Stimulated activated CD4-positive, alpha-beta T cell treated with anti-CD3 and anti-CD28 coated beads, Interleukin-1b, Interleukin-23, amount 100 ng/mL, for 24 hours (primary cell): ENCODE results near the gene SSX2IP.
"Not testable (repeated sequence)": the region's sequence is repeated elsewhere in the genome, so short reads cannot be mapped to it uniquely, and the experiment has no call there.

ENCODE experiments used
- DNase-seq, 4 experiments: peaks; one replicate each; pipeline ENCODE4 v3.0.0-alpha.2; 2020; ENCODE audit warnings: low read depth in 4 of 4, low spot score in 1 of 4

The SSX2IP gene

DNA sequence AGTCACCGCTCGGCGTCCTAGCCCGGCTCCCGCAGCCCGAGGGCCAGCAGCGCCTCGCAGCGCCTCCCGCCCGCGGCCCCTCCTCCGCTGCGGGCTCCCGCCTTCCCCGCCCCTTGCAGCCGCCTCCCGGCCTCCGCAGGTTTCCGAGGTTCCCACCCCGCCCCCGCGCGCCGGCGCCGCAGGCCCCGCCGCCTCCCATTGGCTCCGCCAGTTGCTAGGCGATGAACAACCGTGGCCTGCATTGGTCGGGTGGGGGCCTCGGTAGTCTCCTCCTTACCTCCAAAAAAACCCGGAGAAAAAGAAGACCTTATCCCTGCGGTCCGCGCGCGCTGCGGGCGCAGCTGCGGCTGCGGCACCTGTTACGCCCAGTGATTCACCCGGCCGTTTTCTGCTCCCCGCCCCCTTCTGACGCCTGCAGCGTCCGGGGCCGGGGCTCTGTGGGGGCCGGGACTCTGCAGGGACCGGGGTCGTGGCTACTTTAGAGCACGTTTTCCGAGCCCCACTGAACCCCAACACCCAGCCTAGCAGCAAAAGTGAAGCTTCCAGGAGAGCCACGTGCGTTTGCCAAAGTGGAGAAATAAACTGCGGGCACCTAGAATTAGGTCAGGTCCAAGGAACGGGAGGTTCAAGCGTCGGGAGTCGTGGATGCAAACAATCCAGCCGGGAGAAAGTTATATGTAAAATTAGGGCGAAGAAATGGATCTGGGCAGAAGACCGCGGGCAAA is at the start of gene SSX2IP:
TSS of gene SSX2IP (minus strand) at position 65 of the 725 bp plus-strand sequence. CDS start 19,242 bp downstream, outside the sequence.
- DNase-seq = peak; percentile 98 to 100 (median 100)

DNA sequence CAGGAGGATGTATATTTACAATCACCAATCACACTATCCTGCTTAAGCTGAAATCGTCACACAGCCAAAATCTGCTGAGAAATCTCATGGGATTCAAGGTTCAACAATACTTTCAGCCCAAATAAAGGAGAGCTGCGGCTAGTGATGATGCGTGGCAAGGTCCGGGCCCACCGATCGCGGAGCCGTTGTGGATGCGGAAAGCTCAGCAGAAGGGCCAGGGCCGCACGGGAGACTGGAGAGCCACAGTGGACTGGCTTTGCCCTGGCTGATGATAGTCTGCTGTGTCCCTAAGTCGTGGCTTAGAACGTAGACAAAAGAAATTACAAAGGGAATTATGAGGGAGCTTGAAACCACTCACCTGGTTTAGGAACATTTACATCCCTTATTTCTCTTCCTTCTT is 48.0 kb upstream of the SSX2IP start:
- no peak for DNase-seq

- no peak for DNase-seq
Measured at GRCh38 chr1:84737590-84737989, 47.3 kb upstream of the SSX2IP start.

- no peak for DNase-seq
Measured at GRCh38 chr1:84736944-84737343, 46.7 kb upstream of the SSX2IP start.

GRCh38 chr1:84736445-84736844 is 46.2 kb upstream of the SSX2IP start:
- no peak for DNase-seq

DNA sequence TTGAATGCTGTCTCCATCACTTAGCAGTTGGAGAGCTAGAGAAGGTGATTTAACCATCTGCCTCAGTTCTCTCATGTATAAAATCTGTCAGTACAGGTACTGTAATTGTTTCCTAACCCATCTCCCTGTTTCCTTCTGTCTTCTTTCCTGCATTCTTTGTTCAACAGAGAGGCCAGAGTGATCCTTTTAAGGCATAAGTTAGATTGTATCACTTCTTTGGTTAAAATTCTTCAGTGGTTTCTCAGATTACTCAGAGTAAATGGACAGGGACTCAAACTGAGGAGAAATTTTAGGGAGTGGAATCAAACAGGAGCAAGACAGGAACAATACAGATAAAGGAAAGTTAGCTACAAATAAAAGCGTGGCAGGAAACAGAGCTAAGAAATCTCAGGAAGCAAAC is 45.2 kb upstream of the SSX2IP start:
- DNase-seq = no peak

- no peak for DNase-seq
Measured at GRCh38 chr1:84732520-84732919, 42.3 kb upstream of the SSX2IP start.

DNA sequence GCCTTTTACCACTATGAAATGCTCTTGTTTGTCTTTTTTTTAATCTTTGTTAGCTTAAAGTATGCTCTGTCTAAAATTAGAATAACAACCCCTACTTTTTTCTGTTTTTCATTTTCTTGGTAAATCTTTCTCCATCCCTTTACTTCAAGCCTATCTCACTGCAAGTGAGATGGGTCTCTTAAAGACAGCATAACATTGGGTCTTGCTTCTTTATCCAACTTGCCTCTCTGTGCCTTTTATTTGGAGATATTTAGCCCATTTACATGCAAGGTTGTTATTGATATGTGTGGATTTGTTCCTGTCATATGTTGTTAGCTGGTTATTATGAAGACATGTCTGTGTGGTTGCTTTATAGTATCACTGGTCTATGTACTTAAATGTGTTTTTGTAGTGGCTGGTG is 41.3 kb upstream of the SSX2IP start:
- DNase-seq = no peak

DNA sequence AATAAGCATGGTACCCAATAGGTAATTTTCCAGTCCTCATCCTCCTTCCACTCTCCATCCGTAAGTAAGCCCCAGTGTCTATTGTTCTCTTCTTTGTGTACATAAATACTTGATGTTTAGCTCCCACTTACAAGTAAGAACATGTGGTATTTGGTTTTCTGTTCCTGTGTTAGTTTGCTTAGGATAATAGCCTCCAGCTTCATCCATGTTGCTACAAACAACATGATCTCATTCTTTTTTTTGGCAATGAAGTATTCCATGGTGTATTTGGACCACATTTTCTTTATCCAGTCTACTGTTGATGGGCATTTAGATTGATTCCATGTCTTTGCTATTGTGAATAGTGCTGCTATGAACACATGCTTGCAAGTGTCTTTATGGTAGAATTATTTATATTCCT is 37.5 kb upstream of the SSX2IP start:
- not testable (repeated sequence) for DNase-seq

- DNase-seq = no peak
Measured at GRCh38 chr1:84726593-84727499, 36.6 kb upstream of the SSX2IP start.

- DNase-seq = peak; percentile 18 to 41 (median 28)
Measured at GRCh38 chr1:84724128-84724860, 34.0 kb upstream of the SSX2IP start.

DNA sequence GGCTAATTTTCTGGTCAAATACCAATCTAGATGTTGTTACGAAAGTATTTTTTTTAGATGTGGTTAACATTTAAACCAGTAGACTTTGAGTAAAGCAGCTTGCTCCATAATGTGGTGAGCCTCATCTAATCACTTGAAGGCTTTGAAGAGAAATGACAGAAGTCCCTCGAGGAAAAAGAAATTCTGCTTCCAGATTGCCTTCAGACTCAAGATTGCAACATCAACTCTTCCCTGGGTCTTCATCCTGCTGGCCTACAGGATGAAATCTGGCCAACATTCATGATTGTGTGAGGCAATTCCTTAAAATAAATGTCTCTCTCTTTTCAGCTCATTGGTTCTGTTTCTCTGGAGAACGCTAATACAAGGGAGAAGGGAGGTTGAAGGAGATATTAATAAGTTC is 32.5 kb upstream of the SSX2IP start:
- no peak for DNase-seq

- DNase-seq = not testable (repeated sequence)
Measured at GRCh38 chr1:84721872-84722271, 31.6 kb upstream of the SSX2IP start.

- DNase-seq = no peak
Measured at GRCh38 chr1:84721152-84721551, 30.9 kb upstream of the SSX2IP start.

DNA sequence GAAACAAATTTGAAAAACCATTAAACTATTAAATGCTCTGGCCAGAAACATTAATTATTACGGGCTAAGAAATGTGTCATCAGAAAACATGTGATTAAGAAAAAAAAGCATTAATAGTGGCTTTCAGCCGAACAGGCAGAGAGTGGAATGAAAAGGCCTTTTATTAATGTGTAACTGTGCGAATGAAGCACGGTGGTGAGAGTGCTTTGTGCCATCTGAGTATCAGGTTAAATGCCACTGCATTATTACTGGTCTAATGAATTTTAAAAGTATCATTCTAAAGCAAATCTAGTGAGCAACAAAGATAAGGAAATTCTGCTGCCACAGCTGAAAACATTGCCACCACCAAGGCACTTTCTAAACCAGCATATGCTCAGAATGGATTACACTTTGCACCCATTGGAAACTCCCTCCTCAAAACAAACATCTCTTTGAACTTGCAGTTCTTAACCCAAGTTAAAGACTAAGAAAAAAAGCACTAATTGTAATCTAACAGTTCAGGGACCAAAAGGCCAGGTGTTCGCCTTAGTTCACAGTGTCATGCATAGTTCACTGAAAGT is 30.0 kb upstream of the SSX2IP start:
- DNase-seq = no peak

DNA sequence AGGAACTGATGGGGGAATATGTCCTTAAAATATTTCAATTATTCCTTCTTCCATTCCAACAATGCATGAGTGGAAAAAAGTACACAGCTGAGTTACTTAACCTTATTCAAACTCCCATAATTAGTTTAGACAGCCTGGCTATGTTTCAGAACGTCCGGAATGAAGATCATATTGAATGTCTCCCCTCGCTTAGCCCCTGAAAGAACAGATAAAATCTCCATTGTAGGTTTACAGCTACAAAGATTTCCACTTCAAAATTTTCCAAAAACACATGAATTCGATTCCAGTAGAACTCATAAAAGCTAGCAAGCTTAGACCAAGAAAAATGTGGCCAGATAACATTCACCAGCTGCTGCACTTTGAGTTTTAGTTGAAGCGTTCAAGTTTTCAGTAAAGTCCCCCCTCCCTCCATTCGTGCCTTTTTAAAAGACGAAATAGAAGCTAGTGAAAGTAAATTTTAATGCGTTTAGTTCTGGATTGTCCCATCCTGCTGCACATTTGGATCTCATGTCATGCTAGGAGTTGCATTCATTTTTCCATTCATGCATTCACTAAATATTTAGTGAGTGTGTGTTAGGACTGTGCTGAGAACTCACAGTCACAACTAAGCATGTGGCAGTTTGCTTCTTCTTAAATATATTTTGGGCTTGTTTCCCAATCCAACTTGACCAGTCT is 29.4 kb upstream of the SSX2IP start:
- no peak for DNase-seq

DNA sequence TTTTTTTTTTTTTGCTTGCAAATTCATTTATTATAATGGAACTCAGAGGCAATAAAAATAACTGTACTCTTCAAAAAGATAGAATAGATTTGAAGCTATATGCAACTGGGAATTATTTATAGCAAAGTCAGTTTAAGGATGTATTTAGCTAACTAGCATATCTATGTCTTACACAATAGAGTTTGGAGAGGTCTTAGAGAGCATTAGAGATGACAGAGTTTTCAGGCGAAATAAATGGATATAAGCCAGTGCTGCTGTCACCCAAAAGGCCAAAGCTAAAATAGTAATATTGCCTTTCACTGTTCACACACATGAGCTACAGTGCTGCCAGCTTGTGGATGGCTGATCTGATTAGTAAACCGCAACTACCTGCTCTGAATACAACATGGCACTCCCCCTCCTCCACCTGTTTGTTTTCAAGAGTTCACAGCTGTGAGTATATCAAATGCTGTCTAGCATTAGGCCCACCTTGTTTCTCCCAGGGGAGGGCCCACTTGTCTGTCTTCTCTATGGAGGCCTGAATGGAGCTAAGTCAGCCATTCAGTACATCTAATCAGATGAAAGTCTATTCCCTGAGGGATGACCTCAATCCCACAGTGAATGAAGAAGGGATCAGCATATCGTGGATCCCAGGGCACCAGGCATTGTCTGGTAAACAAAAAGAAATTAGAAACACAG is 25.2 kb upstream of the SSX2IP start:
- no peak for DNase-seq

DNA sequence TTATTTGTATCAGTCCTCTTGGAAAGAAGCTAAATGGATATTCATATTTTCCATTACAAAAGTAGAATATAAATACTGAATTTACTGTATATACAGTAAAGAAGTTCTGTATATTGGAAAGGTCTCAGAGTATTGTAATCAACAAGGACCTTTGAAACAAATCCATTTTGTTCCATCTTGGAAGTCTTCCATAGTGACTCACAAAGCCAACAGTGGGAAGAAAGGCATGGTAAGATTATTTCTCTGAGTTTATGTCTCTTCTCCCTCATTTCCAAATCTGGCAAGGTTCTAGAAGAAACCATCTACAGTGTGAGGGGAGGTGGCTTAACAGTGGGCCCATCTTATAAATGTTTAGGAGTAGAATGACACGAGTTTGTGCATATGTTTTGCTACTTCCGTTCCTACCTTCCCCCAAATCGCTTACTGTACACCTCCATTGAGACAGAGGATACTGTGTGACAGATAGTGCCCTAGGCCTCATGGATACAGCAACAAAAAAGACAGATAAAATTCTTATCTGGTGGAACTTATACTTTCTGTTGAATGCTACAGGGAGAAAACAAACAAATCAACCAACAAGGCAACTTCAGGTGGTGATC is 22.1 kb upstream of the SSX2IP start:
- no peak for DNase-seq

DNA sequence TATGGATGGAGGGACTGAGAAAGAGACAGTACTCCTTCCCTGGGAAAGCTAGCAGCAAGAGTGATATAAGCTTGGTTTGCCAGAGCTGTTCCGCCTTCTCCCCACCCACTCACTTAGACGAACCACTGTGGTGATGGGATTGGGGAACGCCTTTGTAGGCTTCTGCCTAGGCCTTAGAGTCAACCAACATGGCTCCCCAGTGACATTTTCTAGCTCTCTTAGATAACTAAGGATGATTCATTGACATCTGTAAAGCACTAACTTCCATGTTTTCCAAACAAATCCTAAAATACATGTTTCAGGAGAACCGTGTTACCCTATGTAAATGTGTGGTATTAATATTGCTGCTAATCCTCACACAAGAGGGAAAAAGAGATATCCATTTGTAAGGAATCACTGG is 21.6 kb upstream of the SSX2IP start:
- no peak for DNase-seq

DNA sequence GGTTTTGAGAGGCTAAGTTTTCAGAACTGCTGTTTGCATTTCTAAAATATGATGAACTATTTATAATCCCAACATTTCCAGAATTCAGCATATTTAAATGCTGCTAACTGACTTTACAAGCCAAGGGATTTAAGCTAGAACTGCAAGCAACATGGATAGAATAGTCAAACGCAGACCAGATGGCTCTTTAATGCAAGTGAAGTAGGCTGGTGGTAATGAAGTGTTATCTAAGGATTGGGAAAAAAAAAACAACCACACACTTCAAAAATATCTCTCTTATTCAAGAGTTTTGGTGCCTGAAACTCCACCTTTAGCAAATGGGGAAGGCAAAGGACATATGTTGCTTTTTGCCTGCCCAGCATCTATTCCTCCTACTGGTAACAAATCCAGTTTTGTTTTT is 20.9 kb upstream of the SSX2IP start:
- DNase-seq = no peak
